Activated T-cell treated with anti-CD3 and anti-CD28 coated beads, Interleukin-2, amount 50 U/mL, for 72 hours (primary cell): ENCODE measurements around the gene CEP44. TPM values are rescaled to one million over a fixed set of nuclear protein-coding genes. Genes with fewer than 3 reads are reported as not detected.

Source experiments
- ATAC-seq, 2 donors: fragments of 150-1000 bp; cut with Tn5 transposase; replicated peaks in 1 of 2; 2 replicates each; pipeline ENCODE4 v1.10.0; 2021; ENCODE audit warnings: moderate library complexity in 2 of 2, mild to moderate bottlenecking in 1 of 2
- DNase-seq, 2 donors: peaks; one replicate each; pipeline ENCODE4 v3.0.0; 2021 to 2022; ENCODE audit warnings: mixed read lengths in 1 of 2
- H3K27ac Mint-ChIP-seq: one replicate; pipeline ENCODE4 v1.8.0; 2022; ENCODE audit warnings: mild to moderate bottlenecking, moderate library complexity, mixed read lengths
- H3K27me3 Mint-ChIP-seq: one replicate; pipeline ENCODE4 v1.8.0; 2022; ENCODE audit warnings: low read depth, mixed read lengths
- H3K36me3 Mint-ChIP-seq, 2 donors: one replicate each; pipeline ENCODE4 v1.8.0; 2022; ENCODE audit warnings: mixed read lengths in 2 of 2, mild to moderate bottlenecking in 1 of 2; ENCODE audit not compliant: insufficient read depth in 2 of 2
- H3K4me1 Mint-ChIP-seq: one replicate; pipeline ENCODE4 v1.8.0; 2022; ENCODE audit warnings: low read depth, mixed read lengths
- H3K4me3 Mint-ChIP-seq, 2 donors: one replicate each; pipeline ENCODE4 v1.8.0; 2022; ENCODE audit warnings: mild to moderate bottlenecking in 2 of 2, mixed read lengths in 2 of 2, moderate library complexity in 2 of 2
- H3K9me3 Mint-ChIP-seq, 2 donors: one replicate each; pipeline ENCODE4 v1.8.0; 2022; ENCODE audit warnings: mixed read lengths in 2 of 2
- total RNA-seq, 2 donors: library from RNA; stranded (reverse); gene quantifications; one replicate each; pipeline ENCODE4 v1.2.3, GENCODE V29; 2022

The CEP44 gene, protein sequence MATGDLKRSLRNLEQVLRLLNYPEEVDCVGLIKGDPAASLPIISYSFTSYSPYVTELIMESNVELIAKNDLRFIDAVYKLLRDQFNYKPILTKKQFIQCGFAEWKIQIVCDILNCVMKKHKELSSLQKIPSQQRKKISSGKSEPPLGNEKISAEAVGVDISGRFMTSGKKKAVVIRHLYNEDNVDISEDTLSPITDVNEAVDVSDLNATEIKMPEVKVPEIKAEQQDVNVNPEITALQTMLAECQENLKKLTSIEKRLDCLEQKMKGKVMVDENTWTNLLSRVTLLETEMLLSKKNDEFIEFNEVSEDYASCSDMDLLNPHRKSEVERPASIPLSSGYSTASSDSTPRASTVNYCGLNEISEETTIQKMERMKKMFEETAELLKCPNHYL
- 10 to 100 TPM; 29.7 to 33.5 TPM for total RNA-seq

DNA sequence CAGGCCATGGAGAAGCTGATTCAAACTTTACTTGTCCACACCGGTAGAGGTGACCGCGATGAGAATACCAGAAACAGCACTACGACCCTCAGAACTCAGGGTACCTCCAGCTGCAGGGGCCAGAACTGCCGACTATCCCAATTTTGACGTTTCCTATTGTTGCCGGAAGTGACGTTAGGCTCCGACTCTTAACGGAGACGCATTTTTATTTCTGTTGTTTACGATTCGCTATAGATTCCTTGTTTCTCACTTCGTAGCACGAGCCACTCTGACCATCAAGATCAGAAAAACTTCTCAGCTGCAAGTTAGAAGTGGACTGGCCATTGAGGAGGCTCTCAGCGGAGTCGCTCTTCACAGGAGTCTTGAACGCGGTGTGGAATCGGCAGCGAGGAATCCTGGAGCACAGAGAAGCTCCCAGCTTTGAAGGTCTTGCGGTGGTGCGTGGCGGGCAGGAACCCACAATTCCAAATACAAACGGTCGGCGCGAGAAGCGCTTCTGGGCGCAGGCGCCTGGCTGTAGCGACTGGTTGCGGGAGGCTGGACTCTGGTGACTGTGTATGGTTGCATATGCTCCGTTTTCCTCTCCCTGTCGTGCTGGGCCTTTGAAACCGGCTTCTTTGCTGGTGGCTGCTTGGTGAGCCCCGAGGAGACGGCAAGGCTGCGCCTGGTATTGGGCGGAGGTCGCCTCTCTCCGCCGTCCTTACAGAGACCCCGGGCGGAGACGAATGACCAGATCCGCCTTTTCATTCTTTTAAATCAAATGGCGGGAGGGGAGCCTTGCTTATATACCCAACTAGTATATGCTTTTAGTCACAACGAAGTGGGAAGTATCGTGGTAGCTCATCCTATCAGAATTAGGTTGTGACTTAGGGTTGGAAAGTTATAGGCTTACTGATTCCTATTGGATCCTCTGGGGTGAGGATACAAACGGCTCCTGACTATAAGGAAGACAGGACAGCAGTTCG is at the start of gene CEP44, which contains the start of gene FBXO8:
CEP44 (plus strand) TSS at position 405 of the 965 bp plus-strand sequence. CDS start 15,211 bp downstream, outside the sequence.
FBXO8 (minus strand) TSS at position 161 of the 965 bp plus-strand sequence. CDS start 20,575 bp downstream, outside the sequence.
- Mint-ChIP-seq H3K4me3 (peak within 1 kb of the TSS; percentile 90 to 99), H3K27ac (peak within 1 kb of the TSS; percentile 98), H3K27me3 (no peaks in the 10 kb centered on the region), H3K9me3 (peaks cover 0 to 2% of the 10 kb centered on the region in 2 donors), H3K4me1 (peaks cover 64% of the 10 kb centered on the region), H3K36me3 (peaks cover 5 to 6% of the 10 kb centered on the region in 2 donors)
- peak; percentile 72 to 75 for ATAC-seq
- DNase-seq, result peak; percentile 55 to 71

DNA sequence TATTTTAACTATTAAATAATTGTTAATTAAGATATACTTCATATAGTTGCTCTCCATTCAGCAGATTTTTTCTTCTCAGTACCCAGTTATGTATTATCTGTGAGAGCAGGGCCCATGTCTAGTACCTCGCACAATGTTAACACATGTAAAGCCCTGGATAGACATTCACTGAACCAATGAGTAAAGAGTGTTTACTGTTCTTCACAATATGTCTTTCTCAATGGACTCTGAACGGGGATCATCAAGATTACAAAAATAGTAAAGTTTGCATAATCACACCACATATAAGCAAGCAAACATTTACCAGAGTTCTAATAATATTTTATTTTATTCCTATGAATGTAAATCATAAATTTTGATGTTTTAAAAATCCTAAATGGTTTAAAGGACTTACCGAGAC is 47.4 kb upstream of the CEP44 start:
- no peak for DNase-seq
- no peak for ATAC-seq
- Mint-ChIP-seq H3K4me1 (no peaks in the 10 kb centered on the region), H3K27ac (no peak overlapping the region), H3K4me3 (no peak overlapping the region), H3K27me3 (no peaks in the 10 kb centered on the region), H3K36me3 (peaks cover 3 to 5% of the 10 kb centered on the region in 2 donors), H3K9me3 (no peaks in the 10 kb centered on the region)

DNA sequence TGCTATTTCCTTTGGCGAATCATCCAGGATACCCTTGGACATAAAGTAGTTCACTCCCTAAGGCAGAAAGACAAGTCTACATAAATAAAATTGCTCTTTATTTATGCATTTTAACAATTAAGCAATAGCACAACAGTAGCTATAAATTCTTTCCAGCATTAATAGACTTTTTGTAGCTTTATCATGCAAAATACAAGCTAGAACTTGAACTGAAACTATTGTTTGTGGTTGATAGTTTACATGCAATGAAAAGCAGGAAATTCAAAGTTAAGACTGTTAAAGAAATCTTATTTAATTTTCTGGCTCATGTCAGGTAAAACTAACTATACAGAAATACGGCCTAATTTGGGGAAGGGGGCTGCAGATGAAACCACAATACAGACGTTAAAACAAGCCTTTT is 42.5 kb upstream of the CEP44 start:
- H3K9me3 Mint-ChIP-seq, result no peaks in the 10 kb centered on the region
- H3K4me3 Mint-ChIP-seq, result no peak overlapping the region
- no peak overlapping the region for H3K27ac Mint-ChIP-seq
- no peaks in the 10 kb centered on the region for H3K27me3 Mint-ChIP-seq
- DNase-seq, result no peak
- H3K36me3 Mint-ChIP-seq, result peaks cover 3 to 5% of the 10 kb centered on the region in 2 donors
- ATAC-seq, result no peak
- no peaks in the 10 kb centered on the region for H3K4me1 Mint-ChIP-seq

DNA sequence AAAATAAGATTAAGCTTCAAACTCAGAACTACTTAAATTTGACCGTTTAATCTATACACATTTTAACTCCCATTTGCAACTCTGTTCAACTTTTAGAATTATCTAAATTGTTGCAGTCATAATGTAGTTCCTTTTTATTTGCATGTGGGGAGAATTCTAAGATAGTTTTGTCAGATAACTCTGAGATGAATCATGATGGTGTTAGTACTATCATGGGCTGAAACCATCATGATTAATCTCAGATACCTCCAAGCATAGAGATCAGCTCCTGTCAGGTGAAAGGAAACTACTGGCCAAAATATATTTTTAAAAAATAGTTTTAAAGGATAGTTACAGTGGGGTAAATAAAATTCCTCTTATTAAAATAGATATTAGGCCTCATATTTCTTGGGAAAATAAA is 39.3 kb upstream of the CEP44 start:
- peak in 1 of 2 donors; percentile 47 for ATAC-seq

DNA sequence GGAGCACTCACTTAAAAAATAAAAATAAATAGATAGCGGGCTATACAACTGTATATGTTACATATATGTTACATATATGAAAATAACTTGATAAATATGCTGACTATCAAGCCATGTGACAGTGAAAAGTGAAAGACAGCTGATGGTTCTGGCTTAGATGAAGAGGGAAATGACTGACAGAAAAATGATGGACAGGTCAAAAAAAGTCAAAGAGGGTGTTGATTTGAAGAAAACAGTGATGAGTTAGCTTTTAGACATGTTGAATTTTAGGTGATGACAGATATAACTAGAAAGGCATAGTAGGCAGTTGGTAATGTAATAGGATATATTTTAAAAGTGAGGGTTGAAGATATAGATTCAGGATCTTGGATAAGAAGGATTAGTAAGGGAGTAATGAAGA is 38.0 kb upstream of the CEP44 start:
- H3K36me3 Mint-ChIP-seq, result no peaks in the 10 kb centered on the region
- H3K27ac Mint-ChIP-seq, result no peak overlapping the region
- H3K27me3 Mint-ChIP-seq, result no peaks in the 10 kb centered on the region
- no peak for ATAC-seq
- no peaks in the 10 kb centered on the region for H3K9me3 Mint-ChIP-seq
- H3K4me1 Mint-ChIP-seq, result no peaks in the 10 kb centered on the region
- no peak for DNase-seq
- H3K4me3 Mint-ChIP-seq, result no peak overlapping the region

More for the DNA sequence above, 39.3 kb upstream of the CEP44 start:
- no peaks in the 10 kb centered on the region for H3K4me1 Mint-ChIP-seq
- H3K27ac Mint-ChIP-seq, result no peak overlapping the region
- peaks cover 0 to 3% of the 10 kb centered on the region in 2 donors for H3K36me3 Mint-ChIP-seq
- no peaks in the 10 kb centered on the region for H3K9me3 Mint-ChIP-seq
- DNase-seq, result no peak
- H3K27me3 Mint-ChIP-seq, result no peaks in the 10 kb centered on the region
- no peak overlapping the region for H3K4me3 Mint-ChIP-seq

DNA sequence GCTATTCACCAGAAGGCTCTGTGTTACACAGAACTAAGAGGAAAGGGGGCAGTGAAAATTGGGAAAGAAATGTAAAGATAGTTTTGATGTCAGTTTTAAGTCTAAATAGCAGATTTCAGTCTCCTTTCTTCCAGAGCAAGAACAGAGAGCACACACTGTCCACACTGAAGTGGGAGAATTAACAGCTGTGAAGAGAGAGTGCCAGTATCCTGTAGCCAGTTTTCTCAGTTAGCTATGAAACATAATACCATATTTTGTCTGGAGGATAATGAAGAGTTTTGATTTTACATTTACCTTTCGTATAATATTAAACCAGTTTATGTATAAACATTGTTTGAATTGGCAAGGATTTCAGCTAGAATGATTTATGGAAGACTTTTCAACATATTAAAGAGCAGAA is 35.3 kb upstream of the CEP44 start:
- no peak for ATAC-seq
- H3K27ac Mint-ChIP-seq, result no peak overlapping the region
- no peaks in the 10 kb centered on the region for H3K9me3 Mint-ChIP-seq
- no peaks in the 10 kb centered on the region for H3K36me3 Mint-ChIP-seq
- H3K27me3 Mint-ChIP-seq, result no peaks in the 10 kb centered on the region
- no peak overlapping the region for H3K4me3 Mint-ChIP-seq
- DNase-seq, result no peak
- H3K4me1 Mint-ChIP-seq, result no peaks in the 10 kb centered on the region

DNA sequence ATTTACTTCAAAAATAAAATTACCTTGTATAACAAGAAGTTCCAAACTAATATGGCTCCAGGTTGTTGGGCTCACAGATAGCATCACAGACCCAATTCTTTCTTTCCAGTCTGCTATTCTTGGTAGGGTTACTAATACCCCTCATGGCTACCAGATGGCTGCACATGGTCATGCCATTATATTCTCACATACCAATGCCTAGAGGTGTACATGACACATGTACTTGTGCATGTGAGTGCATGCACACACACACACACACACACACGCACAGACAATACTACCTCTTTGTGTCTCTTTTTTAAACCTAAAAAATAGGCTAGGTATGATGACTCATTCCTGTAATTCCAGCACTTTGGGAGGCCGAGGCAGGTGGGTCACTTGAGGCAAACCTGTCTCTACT is 31.3 kb upstream of the CEP44 start:
- no peak overlapping the region for H3K4me3 Mint-ChIP-seq
- H3K27me3 Mint-ChIP-seq, result no peaks in the 10 kb centered on the region
- DNase-seq (no peak), ATAC-seq (no peak)
- no peaks in the 10 kb centered on the region for H3K36me3 Mint-ChIP-seq
- H3K27ac Mint-ChIP-seq, result no peak overlapping the region
- no peaks in the 10 kb centered on the region for H3K4me1 Mint-ChIP-seq
- no peaks in the 10 kb centered on the region for H3K9me3 Mint-ChIP-seq

DNA sequence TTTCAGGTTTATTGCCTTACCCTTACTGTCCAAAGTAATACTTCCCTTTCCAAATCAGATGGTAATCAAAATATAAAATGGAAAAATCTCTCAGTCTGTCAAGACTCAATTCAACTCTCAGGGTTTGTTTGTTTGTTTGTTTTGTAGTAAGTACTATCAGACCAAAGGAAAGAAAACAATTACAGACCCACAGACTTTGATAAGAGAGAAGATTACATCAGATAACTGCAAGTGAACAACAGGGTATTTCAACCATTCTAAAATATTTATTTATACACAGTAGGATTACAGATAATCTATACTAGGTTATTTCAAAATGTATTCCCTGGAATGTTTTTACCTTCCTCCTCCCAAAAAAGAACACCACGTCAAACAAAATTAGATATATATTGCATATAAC is 29.1 kb upstream of the CEP44 start:
- H3K27ac Mint-ChIP-seq, result no peak overlapping the region
- no peak overlapping the region for H3K4me3 Mint-ChIP-seq
- no peaks in the 10 kb centered on the region for H3K27me3 Mint-ChIP-seq
- no peaks in the 10 kb centered on the region for H3K36me3 Mint-ChIP-seq
- DNase-seq, result no peak
- no peak for ATAC-seq
- no peaks in the 10 kb centered on the region for H3K9me3 Mint-ChIP-seq
- H3K4me1 Mint-ChIP-seq, result no peaks in the 10 kb centered on the region

DNA sequence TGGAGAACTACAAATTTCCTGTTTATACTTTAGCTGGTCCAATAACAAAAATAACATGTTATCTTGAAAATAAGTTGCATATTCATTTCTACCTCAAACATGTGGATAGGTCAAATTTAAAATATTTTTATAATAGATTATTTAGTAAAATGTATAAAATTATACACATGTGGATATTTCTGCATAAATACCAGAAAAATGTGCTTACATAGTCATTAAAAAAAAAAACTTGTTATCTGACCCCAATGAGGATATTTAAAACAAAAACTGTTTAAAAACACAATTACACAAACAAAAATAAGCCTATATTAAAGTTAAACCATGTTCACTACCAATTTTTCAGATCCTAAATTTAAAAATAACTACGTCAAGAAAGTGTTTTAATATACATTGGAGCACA is 28.3 kb upstream of the CEP44 start:
- Mint-ChIP-seq H3K9me3 (no peaks in the 10 kb centered on the region), H3K27me3 (no peaks in the 10 kb centered on the region), H3K4me3 (no peak overlapping the region), H3K36me3 (no peaks in the 10 kb centered on the region), H3K4me1 (no peaks in the 10 kb centered on the region), H3K27ac (no peak overlapping the region)
- ATAC-seq, result no peak
- DNase-seq, result no peak

DNA sequence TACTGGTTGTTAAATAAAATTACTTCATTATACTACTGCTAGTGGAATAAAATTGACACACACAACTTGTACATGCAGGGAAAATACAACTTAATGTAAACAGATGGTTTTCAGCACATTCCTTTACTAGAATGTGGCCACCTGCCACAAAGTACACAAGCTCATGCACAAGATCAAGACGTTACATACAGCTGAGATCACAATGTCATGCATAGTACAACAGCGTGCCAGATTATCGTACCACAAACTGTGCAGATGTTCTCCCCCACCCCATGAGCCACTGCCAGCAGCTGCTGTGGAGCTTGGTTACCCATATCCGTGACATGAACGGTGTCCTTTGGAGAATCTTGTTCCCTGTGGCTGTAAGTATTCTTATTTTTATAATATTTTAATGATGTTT is 27.9 kb upstream of the CEP44 start:
- H3K4me1 Mint-ChIP-seq, result no peaks in the 10 kb centered on the region

DNA sequence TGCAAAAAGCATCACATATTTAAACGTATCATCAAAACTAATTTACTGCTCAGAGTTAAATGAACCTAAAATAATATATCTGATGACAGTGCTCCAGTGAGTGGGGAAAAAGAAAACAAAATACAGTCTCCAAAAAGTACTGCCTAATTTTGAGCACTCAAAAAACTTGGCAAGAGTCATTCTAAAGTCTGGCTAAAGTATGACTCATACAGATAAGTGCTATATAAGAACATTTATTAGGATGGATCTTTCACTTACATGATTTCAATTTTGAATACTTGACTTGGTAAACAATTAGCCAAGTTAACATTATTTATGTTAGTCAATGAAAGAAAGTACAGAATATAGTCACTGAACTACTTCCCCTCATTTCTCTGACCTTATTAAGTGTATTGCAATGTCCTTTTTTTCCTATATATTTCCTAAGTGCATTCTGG is 27.4 kb upstream of the CEP44 start:
- Mint-ChIP-seq H3K9me3 (no peaks in the 10 kb centered on the region), H3K36me3 (no peaks in the 10 kb centered on the region), H3K4me1 (no peaks in the 10 kb centered on the region), H3K27ac (no peak overlapping the region), H3K27me3 (no peaks in the 10 kb centered on the region), H3K4me3 (no peak overlapping the region)
- DNase-seq, result no peak
- ATAC-seq, result no peak

More for the DNA sequence above, 27.9 kb upstream of the CEP44 start:
- no peaks in the 10 kb centered on the region for H3K36me3 Mint-ChIP-seq
- no peak overlapping the region for H3K4me3 Mint-ChIP-seq
- no peaks in the 10 kb centered on the region for H3K27me3 Mint-ChIP-seq
- DNase-seq (no peak), ATAC-seq (no peak)
- no peak overlapping the region for H3K27ac Mint-ChIP-seq
- no peaks in the 10 kb centered on the region for H3K9me3 Mint-ChIP-seq

DNA sequence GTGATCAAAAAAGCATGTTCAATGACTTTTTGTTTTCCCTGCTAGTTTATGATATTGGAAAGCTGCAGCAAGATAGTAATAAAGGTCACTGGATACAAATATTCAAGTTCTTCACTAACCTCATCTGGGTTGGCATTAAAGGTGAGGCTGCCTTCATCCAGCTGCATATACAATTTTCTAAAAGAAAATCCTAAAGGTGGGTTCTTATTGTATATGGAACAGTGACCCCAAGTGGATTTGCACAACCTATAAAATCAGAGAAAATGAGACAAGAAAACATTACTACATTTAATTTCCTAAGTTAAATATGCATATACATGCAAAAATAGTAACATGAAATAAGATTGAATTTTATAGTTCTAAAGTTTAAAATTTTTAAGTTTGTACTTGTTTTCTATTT is 24.1 kb upstream of the CEP44 start:
- H3K27me3 Mint-ChIP-seq, result no peaks in the 10 kb centered on the region

DNA sequence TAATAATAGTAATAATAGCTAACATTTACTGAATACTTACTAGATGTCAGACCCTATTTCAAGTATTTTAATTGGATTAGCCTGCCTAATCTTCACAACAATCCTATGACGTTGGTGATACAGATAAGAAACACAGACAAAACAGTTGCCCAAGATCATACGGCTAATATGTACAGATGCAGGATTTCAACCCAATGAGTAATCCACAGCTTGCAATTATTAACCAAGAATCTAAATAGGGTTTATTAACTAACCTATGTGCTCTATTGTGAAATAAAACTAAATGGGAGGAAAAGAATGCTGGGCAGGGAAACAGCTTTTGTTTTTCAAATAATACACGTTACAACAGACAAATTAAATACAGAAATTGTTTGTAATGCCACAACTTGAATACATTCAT is 23.6 kb upstream of the CEP44 start:
- H3K4me3 Mint-ChIP-seq, result no peak overlapping the region
- DNase-seq (no peak), ATAC-seq (no peak)
- H3K27me3 Mint-ChIP-seq, result no peaks in the 10 kb centered on the region
- no peaks in the 10 kb centered on the region for H3K4me1 Mint-ChIP-seq
- H3K9me3 Mint-ChIP-seq, result no peaks in the 10 kb centered on the region
- H3K27ac Mint-ChIP-seq, result no peak overlapping the region
- peaks cover 0 to 3% of the 10 kb centered on the region in 2 donors for H3K36me3 Mint-ChIP-seq

More for the DNA sequence above, 24.1 kb upstream of the CEP44 start:
- Mint-ChIP-seq H3K4me1 (no peaks in the 10 kb centered on the region), H3K36me3 (peaks cover 0 to 3% of the 10 kb centered on the region in 2 donors), H3K27ac (no peak overlapping the region), H3K9me3 (no peaks in the 10 kb centered on the region), H3K4me3 (no peak overlapping the region)
- no peak for DNase-seq
- no peak for ATAC-seq
